ENCODE measurements around the gene PGAM4. TPM values are rescaled to one million over a fixed set of nuclear protein-coding genes. Genes with fewer than 3 reads are reported as not detected.
"Not testable (repeated sequence)": the region's sequence is repeated elsewhere in the genome, so short reads cannot be mapped to it uniquely, and the experiment has no call there.

PGAM4 gene
- total and polyA plus RNA-seq, 7 donors: 0.04 TPM; not detected in 6

GRCh38 chrX:77924320-77924859 is 45.0 kb downstream of the PGAM4 start:
- no peaks in the 10 kb centered on the region for H3K9me3 ChIP-seq
- H3K4me1 ChIP-seq: no peaks in the 10 kb centered on the region
- H3K27ac ChIP-seq: no peak overlapping the region
- no peaks in the 10 kb centered on the region for H3K36me3 ChIP-seq (ENCODE audit: insufficient read depth in 1 of 2, low read depth in 1 of 2)
- no peak for DNase-seq
- intact Hi-C loops (cut with DNase I): no loop called here
- TF ChIP-seq CTCF (IDR thresholded peaks at IDR 0.05): no peak
- no peaks in the 10 kb centered on the region for H3K27me3 ChIP-seq (ENCODE audit: insufficient read depth in 3 of 3, low read length in 2 of 3)
- WGBS, 3 donors: 86 to 99% (median 96%) methylated on average over 8 of the region's 8 CpGs
- ATAC-seq: no peak
- H3K4me3 ChIP-seq: no peak overlapping the region

DNA sequence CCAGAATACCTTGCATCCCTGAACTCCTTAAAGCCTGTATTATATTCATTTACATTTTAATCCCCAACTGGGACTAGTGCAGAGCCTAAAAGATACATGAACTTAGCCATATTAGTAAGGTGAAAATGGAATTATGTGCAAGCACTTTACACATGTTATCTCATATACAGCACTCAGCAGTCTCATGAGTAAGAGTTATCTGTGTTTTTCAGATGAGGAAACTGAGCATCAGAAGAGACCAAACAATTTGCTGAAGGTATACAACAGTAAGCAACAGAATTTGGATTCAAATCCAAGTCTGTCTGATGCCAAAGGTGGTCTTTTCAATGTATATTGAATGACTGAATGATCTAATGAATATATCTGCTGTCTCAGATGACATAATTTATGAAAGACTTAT is 46.7 kb downstream of the PGAM4 start:
- Histone ChIP-seq H3K9me3 (no peaks in the 10 kb centered on the region), H3K27ac (no peak overlapping the region), H3K36me3 (ENCODE audit: insufficient read depth in 1 of 2, low read depth in 1 of 2) (no peaks in the 10 kb centered on the region), H3K27me3 (ENCODE audit: insufficient read depth in 3 of 3, low read length in 2 of 3) (no peaks in the 10 kb centered on the region), H3K4me1 (no peaks in the 10 kb centered on the region), H3K4me3 (no peak overlapping the region)
- no peak for ATAC-seq
- no peak for TF ChIP-seq CTCF (IDR thresholded peaks at IDR 0.05)
- intact Hi-C loops (cut with DNase I): no loop called here
- no peak for DNase-seq

- not testable (repeated sequence) for H3K4me1 ChIP-seq; H3K4me3 ChIP-seq; DNase-seq; H3K27me3 ChIP-seq (ENCODE audit: insufficient read depth in 3 of 3, low read length in 2 of 3); H3K27ac ChIP-seq; H3K9me3 ChIP-seq; ATAC-seq; H3K36me3 ChIP-seq (ENCODE audit: insufficient read depth in 1 of 2, low read depth in 1 of 2)
- intact Hi-C loops (cut with DNase I): loop anchor here (10.0 kb wide), 2 partner anchors 105 to 175 kb away; no protein-coding TSS in a partner anchor
- 43 to 74% (median 51%) methylated on average over 6 of the region's 6 CpGs for WGBS, 3 donors
Observed at GRCh38 chrX:77919370-77919769, 50.1 kb downstream of the PGAM4 start.

DNA sequence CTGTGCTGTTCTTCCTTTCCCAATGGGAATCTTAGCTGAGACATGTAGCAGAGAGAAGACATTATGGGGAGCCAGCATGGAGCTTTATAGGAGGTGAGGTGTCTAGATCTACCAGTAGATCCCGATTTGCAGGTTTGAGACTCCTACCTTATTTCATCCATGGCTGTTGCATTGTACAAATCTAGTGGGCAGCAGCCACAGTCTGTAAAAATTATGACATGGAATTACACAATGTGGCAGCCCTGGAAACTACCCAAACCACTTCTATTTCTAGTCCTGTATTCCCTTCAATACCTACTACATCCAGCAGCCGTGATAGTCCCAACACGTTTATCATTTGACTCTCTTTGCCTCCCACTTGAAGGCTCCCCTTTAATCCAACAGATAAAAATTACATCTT is 50.9 kb downstream of the PGAM4 start:
- no peak for DNase-seq
- Histone ChIP-seq H3K4me3 (no peak overlapping the region), H3K36me3 (ENCODE audit: insufficient read depth in 1 of 2, low read depth in 1 of 2) (no peaks in the 10 kb centered on the region), H3K9me3 (no peaks in the 10 kb centered on the region), H3K4me1 (no peaks in the 10 kb centered on the region), H3K27me3 (ENCODE audit: insufficient read depth in 3 of 3, low read length in 2 of 3) (no peaks in the 10 kb centered on the region), H3K27ac (no peak overlapping the region)
- 36 to 59% (median 47%) methylated on average over 3 of the region's 3 CpGs for WGBS, 3 donors
- TF ChIP-seq CTCF (IDR thresholded peaks at IDR 0.05): no peak
- intact Hi-C loops (cut with DNase I): loop anchor here (10.0 kb wide), 2 partner anchors 106 to 176 kb away; no protein-coding TSS in a partner anchor
- ATAC-seq: peak in 3 of 4 donors; percentile 76 to 89 (median 87)

Other genes with a start within 250 kb of the PGAM4 start
- gene ATRX, start 183.4 kb downstream of the PGAM4 start, total RNA-seq: 10 to 100 TPM; 45.8 to 68.6 (median 64.1) TPM
- gene ATRX, start 183.4 kb downstream of the PGAM4 start, polyA plus RNA-seq: 10 to 100 TPM in 1 of 3 donors, 1 to 10 TPM in 2; 8.0 to 24.8 (median 8.5) TPM
- 10 to 100 TPM; 18.8 to 30.7 (median 27.2) TPM for gene MAGT1, start 74.2 kb downstream of the PGAM4 start, total RNA-seq
- gene MAGT1, start 74.2 kb downstream of the PGAM4 start, polyA plus RNA-seq: 10 to 100 TPM; 12.6 to 23.6 (median 20.3) TPM
- gene COX7B, start 70.2 kb downstream of the PGAM4 start, total RNA-seq: 100 to 1,000 TPM; 566 to 780 (median 686) TPM
- 1,000 to 10,000 TPM; 1,144 to 2,052 (median 1,909) TPM for gene COX7B, start 70.2 kb downstream of the PGAM4 start, polyA plus RNA-seq
- gene ATP7A, start 58.9 kb downstream of the PGAM4 start, total RNA-seq: 1 to 10 TPM; 3.4 to 6.0 (median 4.6) TPM
- gene ATP7A, start 58.9 kb downstream of the PGAM4 start, polyA plus RNA-seq: 1 to 10 TPM in 2 of 3 donors, under 1 TPM in 1; 0.97 to 2.6 (median 1.7) TPM
- gene PGK1, start 134.6 kb upstream of the PGAM4 start, total RNA-seq: 100 to 1,000 TPM; 246 to 372 (median 319) TPM
- 100 to 1,000 TPM; 234 to 339 (median 237) TPM for gene PGK1, start 134.6 kb upstream of the PGAM4 start, polyA plus RNA-seq
- 10 to 100 TPM; 10.1 to 13.4 (median 10.6) TPM for gene TAF9B, start 170.0 kb upstream of the PGAM4 start, total RNA-seq
- 1 to 10 TPM; 3.8 to 7.0 (median 6.1) TPM for gene TAF9B, start 170.0 kb upstream of the PGAM4 start, polyA plus RNA-seq

All from psoas muscle (tissue), 8 donors.